K562 (cell line): ENCODE data around the gene MON2. TPM values are rescaled to one million over a fixed set of nuclear protein-coding genes. Genes with fewer than 3 reads are reported as not detected.

ENCODE experiments used
- ATAC-seq: fragments of 200-7000 bp; cut with Tn5 transposase; 3 replicates; pipeline ENCODE4 v1.9.1; 2020; ENCODE audit warnings: moderate library complexity
- BruUV-seq: library from RNA; stranded (reverse); fragments of 400-500 nt; replicated peaks from 2 replicates; lab custom pipeline; 2021; lab: Mats Ljungman, UMichigan
- CTCF ChIA-PET: fragments of 300-600 bp; formaldehyde crosslinking; extraction: SDS; loops from one replicate; lab custom pipeline; 2021; ENCODE audit warnings: low intra/inter-chr PET ratio; lab: Yijun Ruan, JAX
- POLR2A ChIA-PET: fragments of 300-600, 350-650 bp; sonication (Branson Sonifier 250); formaldehyde crosslinking; extraction: SDS; loops from one replicate; lab custom pipeline; 2021; ENCODE audit warnings: antibody characterized with exemption, inconsistent platforms; lab: Yijun Ruan, JAX
- DNase-seq, 4 experiments: peaks; one replicate each; pipeline versions ENCODE4 v3.0.0 to v3.0.0-alpha.2; 2011 to 2018; ENCODE audit warnings: low spot score in 3 of 4, mixed read lengths in 3 of 4; ENCODE audit errors: extremely low read depth in 1 of 4
- FAIRE-seq: peaks from 2 replicates; lab custom pipeline; 2011; peaks lifted over from hg19 to GRCh38; lab: Jason Lieb, UNC
- H2AFZ ChIP-seq: 2 replicates; pipeline ENCODE4 v1.6.0; 2011; ENCODE audit warnings: low read depth, low read length, control low read depth, inconsistent platforms
- H3K27ac ChIP-seq: fragments of 200-600 bp; 3 replicates; pipeline ENCODE4 v1.8.0; 2011; ENCODE audit warnings: low read depth, mild to moderate bottlenecking, control low read depth, inconsistent platforms, low read length, moderate library complexity, mixed read lengths; ENCODE audit errors: extremely low read depth
- H3K27me3 ChIP-seq, 2 experiments: fragments of 300-600 bp in 1 of 2; 2 replicates in 1 of 2; 3 replicates in 1 of 2; pipeline versions ENCODE4 v1.6.0 to v1.8.0; 2011; ENCODE audit warnings: inconsistent platforms in 2 of 2, low read length in 2 of 2, mild to moderate bottlenecking in 1 of 2, mixed read lengths in 1 of 2, moderate library complexity in 1 of 2; ENCODE audit not compliant: control insufficient read depth in 2 of 2, insufficient read depth in 2 of 2
- H3K36me3 ChIP-seq: fragments of 300-600 bp; 3 replicates; pipeline ENCODE4 v1.8.0; 2011; ENCODE audit warnings: mild to moderate bottlenecking, low read length, inconsistent platforms; ENCODE audit not compliant: control insufficient read depth, insufficient read depth
- H3K4me1 ChIP-seq, 2 experiments: fragments of 200-600 bp in 1 of 2; replicated peaks in 1 of 2; 2 replicates in 1 of 2; 3 replicates in 1 of 2; pipeline versions ENCODE4 v1.5.1 to v1.8.0; 2011; ENCODE audit warnings: inconsistent platforms in 2 of 2, low read length in 2 of 2, mild to moderate bottlenecking in 1 of 2, mixed read lengths in 1 of 2, moderate library complexity in 1 of 2; ENCODE audit not compliant: control insufficient read depth in 2 of 2, insufficient read depth in 2 of 2
- H3K4me2 ChIP-seq: 2 replicates; pipeline ENCODE4 v1.6.1; 2011; ENCODE audit warnings: low read length, control low read depth, inconsistent platforms, mixed read lengths; ENCODE audit not compliant: insufficient read depth
- H3K4me3 ChIP-seq: fragments of 200-600 bp; sonication (generic), shearing (Covaris generic); 2 replicates; pipeline ENCODE4 v1.5.1; 2016; ENCODE audit warnings: control low read depth, inconsistent platforms
- H3K79me2 ChIP-seq: fragments of 200-600 bp; 3 replicates; pipeline ENCODE4 v1.8.0; 2011; ENCODE audit warnings: low read length, inconsistent platforms; ENCODE audit not compliant: control insufficient read depth, insufficient read depth
- H3K9ac ChIP-seq, 2 experiments: 2 replicates each; pipeline versions ENCODE4 v1.6.0 to v1.6.1; 2011; ENCODE audit warnings: low read depth in 2 of 2, low read length in 2 of 2, control low read depth in 1 of 2, inconsistent platforms in 1 of 2, mild to moderate bottlenecking in 1 of 2, mixed read lengths in 1 of 2; ENCODE audit not compliant: insufficient read depth in 1 of 2
- H3K9me1 ChIP-seq: one replicate; pipeline ENCODE4 v1.6.0; 2011; ENCODE audit warnings: inconsistent platforms, mild to moderate bottlenecking, low read length, moderate library complexity; ENCODE audit not compliant: control insufficient read depth, insufficient read depth
- H3K9me3 ChIP-seq: replicated peaks from 2 replicates; pipeline ENCODE4 v1.5.1; 2011; ENCODE audit warnings: low read depth, low read length, inconsistent platforms; ENCODE audit not compliant: control insufficient read depth, insufficient read depth
- H4K20me1 ChIP-seq: replicated peaks from 2 replicates; pipeline ENCODE4 v1.6.1; 2011; ENCODE audit warnings: low read length, inconsistent platforms, mixed read lengths; ENCODE audit not compliant: control insufficient read depth, insufficient read depth
- ADNP ChIP-seq: fragments of 200-800 bp; sonication (Bioruptor generic); IDR thresholded peaks from 2 replicates; pipeline ENCODE4 v1.6.1; 2016; ENCODE audit warnings: missing genetic modification characterization, missing compliant biosample characterization
- ASH1L ChIP-seq: fragments of 450-650 bp; IDR thresholded peaks from 2 replicates; pipeline ENCODE4 v1.6.1; 2018; ENCODE audit warnings: borderline replicate concordance, mild to moderate bottlenecking, low read depth; ENCODE audit not compliant: partially characterized antibody
- CCNT2 ChIP-seq: IDR thresholded peaks from 2 replicates; pipeline ENCODE4 v1.6.1; 2011; ENCODE audit warnings: borderline replicate concordance, low read depth, mild to moderate bottlenecking, moderate library complexity, mixed read lengths, low read length; ENCODE audit not compliant: insufficient read length; ENCODE audit errors: extremely low read depth
- CHD2 ChIP-seq: IDR thresholded peaks from 2 replicates; pipeline ENCODE4 v1.6.1; 2011; ENCODE audit warnings: low read depth, low read length
- CREB1 ChIP-seq, 2 experiments: sonication (generic) in 1 of 2; formaldehyde crosslinking in 1 of 2; IDR thresholded peaks; 2 replicates each; pipeline versions ENCODE4 v1.6.1 to v1.8.0; 2012 to 2022; ENCODE audit warnings: inconsistent platforms in 1 of 2, mild to moderate bottlenecking in 1 of 2, missing genetic modification reagents in 1 of 2, moderate library complexity in 1 of 2
- ESRRA ChIP-seq: fragments of 450-650 bp; IDR thresholded peaks from 2 replicates; pipeline ENCODE4 v1.6.1; 2014; ENCODE audit warnings: low read depth, mild to moderate bottlenecking, moderate library complexity, borderline replicate concordance
- HDAC3 ChIP-seq: fragments of 450-650 bp; IDR thresholded peaks from 2 replicates; pipeline ENCODE4 v1.6.1; 2018; ENCODE audit warnings: borderline replicate concordance, mild to moderate bottlenecking, moderate library complexity; ENCODE audit not compliant: partially characterized antibody
- KDM5B ChIP-seq: fragments of 200-600 bp; sonication (generic); IDR thresholded peaks from 2 replicates; pipeline ENCODE4 v1.6.1; 2012; ENCODE audit warnings: low read depth, mild to moderate bottlenecking, moderate library complexity, low read length, control low read depth, inconsistent platforms; ENCODE audit not compliant: insufficient replicate concordance
- NCOR1 ChIP-seq: fragments of 450-650 bp; IDR thresholded peaks from 2 replicates; pipeline ENCODE4 v1.6.1; 2016; ENCODE audit warnings: mild to moderate bottlenecking, moderate library complexity
- NR2F6 ChIP-seq: fragments of 450-650 bp; formaldehyde crosslinking; IDR thresholded peaks from 2 replicates; pipeline ENCODE4 v1.4.0; 2020; ENCODE audit warnings: mild to moderate bottlenecking
- PHF8 ChIP-seq: fragments of 200-600 bp; sonication (generic); IDR thresholded peaks from 2 replicates; pipeline ENCODE4 v1.6.1; 2012; ENCODE audit warnings: mixed run types, mild to moderate bottlenecking, inconsistent platforms, low read length, moderate library complexity, borderline replicate concordance
- U2AF1 ChIP-seq: fragments of 200-400 bp; formaldehyde crosslinking; optimal IDR thresholded peaks from 2 replicates; pipeline ENCODE3; 2017; ENCODE audit warnings: mild to moderate bottlenecking, low read depth, low read length, moderate library complexity
- ZC3H4 ChIP-seq: sonication (generic); formaldehyde crosslinking; IDR thresholded peaks from 2 replicates; pipeline ENCODE4 v1.9.0; 2021; ENCODE audit warnings: missing genetic modification reagents, borderline replicate concordance
- ZNF277 ChIP-seq: fragments of 250-450 bp; sonication (Bioruptor Pico); IDR thresholded peaks from 2 replicates; pipeline ENCODE4 v1.8.0; 2022; ENCODE audit warnings: inconsistent platforms, mild to moderate bottlenecking, moderate library complexity, borderline replicate concordance
- WGBS: fragments of 100-300 bp; shearing (Covaris generic); methylation state at CpG from one replicate; pipeline ENCODE4 v1.1.6; 2016; ENCODE audit warnings: low coverage, mixed read lengths; ENCODE audit not compliant: insufficient coverage; ENCODE audit errors: missing lambda C conversion rate; 5-methylcytosine and 5-hydroxymethylcytosine counted together
- in situ Hi-C: fragments of 300-500 bp; cut with MboI; formaldehyde crosslinking; loops from 4 replicates; pipeline ENCODE4 v1.15.0; 2018; ENCODE audit warnings: inconsistent platforms, mixed read lengths
- intact Hi-C: fragments of 100-400 bp; cut with micrococcal nuclease; formaldehyde crosslinking; loops from 2 replicates; pipeline ENCODE4 v1.14.2; 2022
- polyA plus RNA-seq, 8 experiments: library from polyadenylated mRNA; depleted of rRNA in 4 of 8; stranded (reverse) in 5 of 8; unstranded in 3 of 8; fragments of >200 nt; fragmentation: Nextera tagmentation in 2 of 8; fragmentation: Illumina TruSeq in 1 of 8; extraction: Ambion mirVana in 2 of 8; extraction: Trizol in 1 of 8; gene quantifications; 2 replicates each; pipeline versions ENCODE4 v1.2.1 to v1.2.3, GENCODE V29; 2011 to 2014; ENCODE audit warnings: inconsistent platforms in 1 of 8, missing spikeins in 1 of 8
- total RNA-seq, 7 experiments: library from RNA; depleted of rRNA in 6 of 7; stranded (reverse); fragments of >200 nt in 6 of 7; fragmentation: Illumina TruSeq in 2 of 7; extraction: Trizol in 2 of 7; gene quantifications; 2 replicates each; pipeline versions ENCODE4 v1.2.1 to v1.2.3, GENCODE V29; 2011 to 2021; ENCODE audit warnings: low replicate concordance in 1 of 7
- TF ChIP-seq, protein P1 (sequence below): sonication (generic); formaldehyde crosslinking; IDR thresholded peaks from 2 replicates; pipeline ENCODE4 v1.8.1; 2023; ENCODE audit warnings: mild to moderate bottlenecking, missing genetic modification reagents, moderate library complexity
- TF ChIP-seq, protein P2 (sequence below): fragments of 450-650 bp; formaldehyde crosslinking; IDR thresholded peaks from 2 replicates; pipeline ENCODE4 v1.4.0; 2020; ENCODE audit warnings: mild to moderate bottlenecking, moderate library complexity

The MON2 gene
- total and polyA plus RNA-seq, 9 of the 15 experiments (the other 6 are each of a cell fraction or from before 2014, with no cell fraction given) = 3.6 to 31.6 (median 16.8) TPM

GRCh38 chr12:62603061-62603810 is 136.6 kb downstream of the MON2 start:
- intact Hi-C loops = loop anchor here (2.0 to 10.0 kb wide), 2 partner anchors 136 to 338 kb away; partner anchors contain the start of genes MON2 and USP15
- Histone ChIP-seq H3K4me1 (peaks cover 17% of the 10 kb centered on the region in 2 experiments; a peak in 4 of 5 replicates), H3K9ac (peak overlapping the region; percentile 98), H3K9me1 (no peaks in the 10 kb centered on the region), H4K20me1 (no peaks in the 10 kb centered on the region), H3K4me2 (peak overlapping the region; percentile 86), H3K79me2 (peaks cover 33% of the 10 kb centered on the region), H3K27ac (peak overlapping the region; percentile 100), H3K9me3 (no peaks in the 10 kb centered on the region), H2AFZ (peak overlapping the region; percentile 98), H3K27me3 (no peaks in the 10 kb centered on the region), H3K36me3 (peaks cover 2% of the 10 kb centered on the region; the same call in 1 of the 3 replicates), H3K4me3 (peak overlapping the region; percentile 73)
- 1% methylated on average over 70 of the region's 94 CpGs for WGBS
- in situ Hi-C loops = no loop called here
- CTCF ChIA-PET = interaction anchor here (0.9 kb wide), 1 partner anchor 191 kb away, joined by 3 read pairs; no protein-coding TSS in a partner anchor
- DNase-seq (peak; percentile 77 to 91 (median 82)), ATAC-seq (peak; percentile 94), FAIRE-seq (peak; percentile 15)
- BruUV-seq = no TSS peak
- POLR2A ChIA-PET = interaction anchor here (0.6 to 2.5 kb wide), 18 partner anchors 9 to 277 kb away, joined by 3 to 9 read pairs (median 4); no protein-coding TSS in a partner anchor
- peak; percentile 5; the same call in 1 of the 2 replicates for TF ChIP-seq NCOR1
- TF ChIP-seq, protein P1, sequence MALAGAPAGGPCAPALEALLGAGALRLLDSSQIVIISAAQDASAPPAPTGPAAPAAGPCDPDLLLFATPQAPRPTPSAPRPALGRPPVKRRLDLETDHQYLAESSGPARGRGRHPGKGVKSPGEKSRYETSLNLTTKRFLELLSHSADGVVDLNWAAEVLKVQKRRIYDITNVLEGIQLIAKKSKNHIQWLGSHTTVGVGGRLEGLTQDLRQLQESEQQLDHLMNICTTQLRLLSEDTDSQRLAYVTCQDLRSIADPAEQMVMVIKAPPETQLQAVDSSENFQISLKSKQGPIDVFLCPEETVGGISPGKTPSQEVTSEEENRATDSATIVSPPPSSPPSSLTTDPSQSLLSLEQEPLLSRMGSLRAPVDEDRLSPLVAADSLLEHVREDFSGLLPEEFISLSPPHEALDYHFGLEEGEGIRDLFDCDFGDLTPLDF (CRISPR knock-in tag) = peak; percentile 76
- TF ChIP-seq, protein P2, sequence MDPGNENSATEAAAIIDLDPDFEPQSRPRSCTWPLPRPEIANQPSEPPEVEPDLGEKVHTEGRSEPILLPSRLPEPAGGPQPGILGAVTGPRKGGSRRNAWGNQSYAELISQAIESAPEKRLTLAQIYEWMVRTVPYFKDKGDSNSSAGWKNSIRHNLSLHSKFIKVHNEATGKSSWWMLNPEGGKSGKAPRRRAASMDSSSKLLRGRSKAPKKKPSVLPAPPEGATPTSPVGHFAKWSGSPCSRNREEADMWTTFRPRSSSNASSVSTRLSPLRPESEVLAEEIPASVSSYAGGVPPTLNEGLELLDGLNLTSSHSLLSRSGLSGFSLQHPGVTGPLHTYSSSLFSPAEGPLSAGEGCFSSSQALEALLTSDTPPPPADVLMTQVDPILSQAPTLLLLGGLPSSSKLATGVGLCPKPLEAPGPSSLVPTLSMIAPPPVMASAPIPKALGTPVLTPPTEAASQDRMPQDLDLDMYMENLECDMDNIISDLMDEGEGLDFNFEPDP (CRISPR knock-in tag) = no peak
- TF ChIP-seq ASH1L = no peak
- TF ChIP-seq ZNF277 (CRISPR knock-in tag) = no peak
- TF ChIP-seq CREB1 (IDR thresholded peaks at IDR 0.05) = peak; percentile 45; the same call in 1 of the 2 replicates
- peak; percentile 46; the same call in 1 of the 2 replicates for TF ChIP-seq CREB1 (CRISPR knock-in tag; IDR thresholded peaks at IDR 0.05)
- TF ChIP-seq CHD2 = peak; percentile 51; the same call in 1 of the 2 replicates
- TF ChIP-seq ADNP (tag) = no peak
- peak; percentile 50 for TF ChIP-seq KDM5B
- peak; percentile 43 for TF ChIP-seq CCNT2
- TF ChIP-seq ESRRA = 0 out of 2 replicates have a peak, but pooled peaks have one; percentile 10
- peak; percentile 60 for TF ChIP-seq U2AF1
- peak; percentile 50; the same call in 1 of the 2 replicates for TF ChIP-seq PHF8
- TF ChIP-seq NR2F6 (CRISPR knock-in tag) = no peak
- TF ChIP-seq ZC3H4 (CRISPR knock-in tag) = peak; percentile 36; the same call in 1 of the 2 replicates
- TF ChIP-seq HDAC3 = no peak
